ENCODE data around the gene ANKRD65. TPM values are rescaled to one million over a fixed set of nuclear protein-coding genes. Genes with fewer than 3 reads are reported as not detected.

The ANKRD65 gene
- total RNA-seq, 2 experiments from 2014 or later: not detected

DNA sequence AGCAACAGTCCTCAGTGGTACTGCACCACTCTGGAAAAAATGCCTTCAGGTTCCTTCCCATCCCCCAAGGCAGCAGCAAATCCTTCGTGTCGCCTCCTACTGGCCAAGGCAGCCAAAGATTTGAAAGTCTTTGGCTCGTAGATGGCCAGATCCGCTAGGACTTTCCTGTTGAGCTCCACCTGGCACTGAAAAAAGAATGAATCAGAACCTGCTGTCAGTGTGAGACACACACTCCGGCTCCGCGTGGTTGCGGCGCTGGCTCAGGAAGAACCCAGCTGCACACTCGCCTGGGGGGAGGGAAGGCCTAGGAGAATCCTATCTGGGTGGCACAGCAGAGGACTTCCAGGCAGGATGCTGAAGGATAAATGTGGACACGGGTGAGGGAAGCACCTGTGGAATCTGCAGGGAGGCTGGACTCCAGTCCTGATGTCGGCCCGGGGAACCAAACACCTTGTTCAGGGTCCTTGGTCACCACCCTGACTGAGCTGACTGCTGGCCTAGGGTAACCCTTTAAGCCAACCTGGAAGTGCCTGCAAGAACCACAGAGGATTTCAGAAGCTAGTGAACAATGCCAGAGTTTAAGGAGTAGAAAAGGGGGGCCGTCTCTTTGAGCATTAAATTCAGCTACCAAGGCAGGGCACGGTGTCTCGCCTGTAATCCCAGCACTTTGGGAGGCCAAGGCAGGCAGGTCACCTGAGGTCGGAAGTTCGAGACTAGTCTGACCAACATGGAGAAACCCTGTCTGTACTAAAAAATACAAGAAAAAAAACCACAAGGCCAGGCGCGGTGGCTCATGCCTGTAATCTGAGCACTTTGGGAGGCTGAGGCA lies 18.8 kb downstream of the ANKRD65 start:
- TF ChIP-seq, protein P1, sequence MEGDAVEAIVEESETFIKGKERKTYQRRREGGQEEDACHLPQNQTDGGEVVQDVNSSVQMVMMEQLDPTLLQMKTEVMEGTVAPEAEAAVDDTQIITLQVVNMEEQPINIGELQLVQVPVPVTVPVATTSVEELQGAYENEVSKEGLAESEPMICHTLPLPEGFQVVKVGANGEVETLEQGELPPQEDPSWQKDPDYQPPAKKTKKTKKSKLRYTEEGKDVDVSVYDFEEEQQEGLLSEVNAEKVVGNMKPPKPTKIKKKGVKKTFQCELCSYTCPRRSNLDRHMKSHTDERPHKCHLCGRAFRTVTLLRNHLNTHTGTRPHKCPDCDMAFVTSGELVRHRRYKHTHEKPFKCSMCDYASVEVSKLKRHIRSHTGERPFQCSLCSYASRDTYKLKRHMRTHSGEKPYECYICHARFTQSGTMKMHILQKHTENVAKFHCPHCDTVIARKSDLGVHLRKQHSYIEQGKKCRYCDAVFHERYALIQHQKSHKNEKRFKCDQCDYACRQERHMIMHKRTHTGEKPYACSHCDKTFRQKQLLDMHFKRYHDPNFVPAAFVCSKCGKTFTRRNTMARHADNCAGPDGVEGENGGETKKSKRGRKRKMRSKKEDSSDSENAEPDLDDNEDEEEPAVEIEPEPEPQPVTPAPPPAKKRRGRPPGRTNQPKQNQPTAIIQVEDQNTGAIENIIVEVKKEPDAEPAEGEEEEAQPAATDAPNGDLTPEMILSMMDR (IDR thresholded peaks at IDR 0.05): peak; percentile 63
- no peaks in the 10 kb centered on the region for H3K27me3 Mint-ChIP-seq
- H3K4me1 Mint-ChIP-seq (ENCODE audit: low read depth): peaks cover 56% of the 10 kb centered on the region
- H3K9me3 Mint-ChIP-seq: no peaks in the 10 kb centered on the region
- peak overlapping the region; percentile 88 for H3K27ac Mint-ChIP-seq
- H3K4me3 Mint-ChIP-seq: peak overlapping the region; percentile 93
- CTCF ChIA-PET: interaction anchor here (0.7 to 1.4 kb wide), 7 partner anchors 11 to 97 kb away, joined by 3 to 6 read pairs (median 3); no protein-coding TSS in a partner anchor
- DNase-seq: peak; percentile 59
- intact Hi-C loops (cut with micrococcal nuclease): no loop called here
- no peak for ATAC-seq
- peaks cover 74% of the 10 kb centered on the region for H3K36me3 Mint-ChIP-seq (ENCODE audit: low read depth)
- POLR2A ChIA-PET: interaction anchor here (0.6 to 4.9 kb wide), 6 partner anchors 8 to 149 kb away, joined by 3 to 48 read pairs (median 4); no protein-coding TSS in a partner anchor

- peak overlapping the region; percentile 93 for H3K4me3 Mint-ChIP-seq
- ATAC-seq (no peak), DNase-seq (no peak)
- H3K36me3 Mint-ChIP-seq (ENCODE audit: low read depth): peaks cover 71% of the 10 kb centered on the region
- TF ChIP-seq, protein P1 (IDR thresholded peaks at IDR 0.05): no peak
- no peaks in the 10 kb centered on the region for H3K9me3 Mint-ChIP-seq
- H3K27me3 Mint-ChIP-seq: no peaks in the 10 kb centered on the region
- peaks cover 57% of the 10 kb centered on the region for H3K4me1 Mint-ChIP-seq (ENCODE audit: low read depth)
- CTCF ChIA-PET: interaction anchor here (1.0 kb wide), 2 partner anchors 30 to 92 kb away, joined by 3 read pairs; no protein-coding TSS in a partner anchor
- peak overlapping the region; percentile 88 for H3K27ac Mint-ChIP-seq
- intact Hi-C loops (cut with micrococcal nuclease): no loop called here
- POLR2A ChIA-PET: interaction anchor here (0.7 to 4.9 kb wide), 6 partner anchors 9 to 150 kb away, joined by 3 to 48 read pairs (median 4); partner anchors contain the start of gene AURKAIP1
Observed at GRCh38 chr1:1401457-1402010, 19.5 kb downstream of the ANKRD65 start.

- Mint-ChIP-seq H3K36me3 (ENCODE audit: low read depth) (peaks cover 64% of the 10 kb centered on the region), H3K27me3 (no peaks in the 10 kb centered on the region), H3K4me3 (peak overlapping the region; percentile 93), H3K4me1 (ENCODE audit: low read depth) (peaks cover 53% of the 10 kb centered on the region), H3K9me3 (no peaks in the 10 kb centered on the region), H3K27ac (peak overlapping the region; percentile 88)
- POLR2A ChIA-PET: interaction anchor here (0.7 to 4.9 kb wide), 13 partner anchors 9 to 230 kb away, joined by 3 to 48 read pairs (median 4); partner anchors contain the start of genes AURKAIP1 and VWA1
- TF ChIP-seq, protein P1 (IDR thresholded peaks at IDR 0.05): no peak
- no peak for ATAC-seq
- DNase-seq: no peak
- intact Hi-C loops (cut with micrococcal nuclease): no loop called here
- CTCF ChIA-PET: interaction anchor here (1.0 to 2.1 kb wide), 3 partner anchors 15 to 33 kb away, joined by 3 to 12 read pairs (median 4); partner anchors contain the start of gene AURKAIP1
Observed at GRCh38 chr1:1400576-1401456, 20.3 kb downstream of the ANKRD65 start.

- Mint-ChIP-seq H3K27ac (peak overlapping the region; percentile 88), H3K27me3 (no peaks in the 10 kb centered on the region), H3K36me3 (ENCODE audit: low read depth) (peaks cover 64% of the 10 kb centered on the region), H3K9me3 (no peaks in the 10 kb centered on the region), H3K4me1 (ENCODE audit: low read depth) (peaks cover 51% of the 10 kb centered on the region), H3K4me3 (peak overlapping the region; percentile 93)
- TF ChIP-seq, protein P1 (IDR thresholded peaks at IDR 0.05): no peak
- ChIA-PET CTCF (interaction anchor here (1.0 to 2.1 kb wide), 7 partner anchors 11 to 105 kb away, joined by 3 to 12 read pairs (median 6); partner anchors contain the start of gene AURKAIP1), POLR2A (interaction anchor here (0.5 to 4.9 kb wide), 17 partner anchors 7 to 319 kb away, joined by 3 to 48 read pairs (median 4); partner anchors contain the start of genes AURKAIP1, MRPL20 and VWA1)
- DNase-seq: peak; percentile 31
- intact Hi-C loops (cut with micrococcal nuclease): no loop called here
- no peak for ATAC-seq
Observed at GRCh38 chr1:1399872-1400575, 21.1 kb downstream of the ANKRD65 start.
